Nephron progenitor cell (in vitro differentiated cells): ENCODE data around the gene NOD2.
A peak's percentile ranks its signal among the peaks of the same experiment; 100 is the strongest.

Experiments
- DNase-seq: peaks from one replicate; pipeline ENCODE4 v3.0.0; 2021
- H3K27ac Mint-ChIP-seq: 2 replicates; pipeline ENCODE4 v1.8.0; 2021; ENCODE audit warnings: mild to moderate bottlenecking, moderate library complexity, mixed read lengths
- H3K27me3 Mint-ChIP-seq: 2 replicates; pipeline ENCODE4 v1.8.0; 2021; ENCODE audit warnings: mild to moderate bottlenecking, low read depth, mixed read lengths; ENCODE audit not compliant: poor library complexity
- H3K36me3 Mint-ChIP-seq: 2 replicates; pipeline ENCODE4 v1.8.0; 2021; ENCODE audit warnings: low read depth, mixed read lengths
- H3K4me1 Mint-ChIP-seq: 2 replicates; pipeline ENCODE4 v1.8.0; 2021; ENCODE audit warnings: mixed read lengths
- H3K4me3 Mint-ChIP-seq: 2 replicates; pipeline ENCODE4 v1.8.0; 2021; ENCODE audit warnings: mild to moderate bottlenecking, moderate library complexity, mixed read lengths
- H3K9me3 Mint-ChIP-seq: 2 replicates; pipeline ENCODE4 v1.8.0; 2021; ENCODE audit warnings: mild to moderate bottlenecking, moderate library complexity, mixed read lengths
- TF ChIP-seq, protein P1 (sequence below): fragments of 200-600 bp; sonication (generic); IDR thresholded peaks from 2 replicates; pipeline ENCODE4 v1.5.0; 2021; ENCODE audit warnings: antibody characterized with exemption

NOD2 gene

DNA sequence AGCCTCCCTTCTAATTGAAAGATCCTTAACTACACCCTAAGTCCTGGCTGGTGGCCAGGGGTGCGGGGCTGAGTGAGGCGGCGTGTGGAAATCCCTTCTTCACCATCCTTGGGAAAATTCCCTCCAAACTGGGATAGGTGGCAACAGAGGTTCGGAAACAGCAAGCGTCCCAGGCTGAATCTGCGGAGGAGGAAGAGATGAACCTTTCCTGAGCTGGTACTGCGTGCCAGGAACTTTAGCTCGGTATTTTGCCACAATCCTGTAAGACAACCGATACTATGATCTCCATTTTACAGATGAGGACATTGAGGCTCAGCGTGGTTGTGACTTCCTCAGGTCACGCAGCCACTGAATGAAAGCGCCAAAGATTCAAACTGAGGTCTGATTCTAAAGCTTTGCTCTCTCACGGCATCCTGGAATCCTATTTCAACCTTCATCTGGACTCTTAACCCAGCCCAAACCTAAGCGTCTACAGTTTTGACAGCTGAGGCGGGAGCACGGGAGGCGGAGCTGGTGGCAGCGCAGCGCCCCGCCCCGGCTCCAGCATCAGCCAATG lies 47.9 kb downstream of the NOD2 start:
- Mint-ChIP-seq H3K36me3 (peaks cover 8% of the 10 kb centered on the region), H3K27me3 (peaks cover 46% of the 10 kb centered on the region), H3K4me1 (peaks cover 19% of the 10 kb centered on the region), H3K4me3 (peak overlapping the region; percentile 73), H3K9me3 (no peaks in the 10 kb centered on the region), H3K27ac (no peak overlapping the region)
- TF ChIP-seq, protein P1, sequence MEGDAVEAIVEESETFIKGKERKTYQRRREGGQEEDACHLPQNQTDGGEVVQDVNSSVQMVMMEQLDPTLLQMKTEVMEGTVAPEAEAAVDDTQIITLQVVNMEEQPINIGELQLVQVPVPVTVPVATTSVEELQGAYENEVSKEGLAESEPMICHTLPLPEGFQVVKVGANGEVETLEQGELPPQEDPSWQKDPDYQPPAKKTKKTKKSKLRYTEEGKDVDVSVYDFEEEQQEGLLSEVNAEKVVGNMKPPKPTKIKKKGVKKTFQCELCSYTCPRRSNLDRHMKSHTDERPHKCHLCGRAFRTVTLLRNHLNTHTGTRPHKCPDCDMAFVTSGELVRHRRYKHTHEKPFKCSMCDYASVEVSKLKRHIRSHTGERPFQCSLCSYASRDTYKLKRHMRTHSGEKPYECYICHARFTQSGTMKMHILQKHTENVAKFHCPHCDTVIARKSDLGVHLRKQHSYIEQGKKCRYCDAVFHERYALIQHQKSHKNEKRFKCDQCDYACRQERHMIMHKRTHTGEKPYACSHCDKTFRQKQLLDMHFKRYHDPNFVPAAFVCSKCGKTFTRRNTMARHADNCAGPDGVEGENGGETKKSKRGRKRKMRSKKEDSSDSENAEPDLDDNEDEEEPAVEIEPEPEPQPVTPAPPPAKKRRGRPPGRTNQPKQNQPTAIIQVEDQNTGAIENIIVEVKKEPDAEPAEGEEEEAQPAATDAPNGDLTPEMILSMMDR, result no peak
- DNase-seq, result no peak

DNA sequence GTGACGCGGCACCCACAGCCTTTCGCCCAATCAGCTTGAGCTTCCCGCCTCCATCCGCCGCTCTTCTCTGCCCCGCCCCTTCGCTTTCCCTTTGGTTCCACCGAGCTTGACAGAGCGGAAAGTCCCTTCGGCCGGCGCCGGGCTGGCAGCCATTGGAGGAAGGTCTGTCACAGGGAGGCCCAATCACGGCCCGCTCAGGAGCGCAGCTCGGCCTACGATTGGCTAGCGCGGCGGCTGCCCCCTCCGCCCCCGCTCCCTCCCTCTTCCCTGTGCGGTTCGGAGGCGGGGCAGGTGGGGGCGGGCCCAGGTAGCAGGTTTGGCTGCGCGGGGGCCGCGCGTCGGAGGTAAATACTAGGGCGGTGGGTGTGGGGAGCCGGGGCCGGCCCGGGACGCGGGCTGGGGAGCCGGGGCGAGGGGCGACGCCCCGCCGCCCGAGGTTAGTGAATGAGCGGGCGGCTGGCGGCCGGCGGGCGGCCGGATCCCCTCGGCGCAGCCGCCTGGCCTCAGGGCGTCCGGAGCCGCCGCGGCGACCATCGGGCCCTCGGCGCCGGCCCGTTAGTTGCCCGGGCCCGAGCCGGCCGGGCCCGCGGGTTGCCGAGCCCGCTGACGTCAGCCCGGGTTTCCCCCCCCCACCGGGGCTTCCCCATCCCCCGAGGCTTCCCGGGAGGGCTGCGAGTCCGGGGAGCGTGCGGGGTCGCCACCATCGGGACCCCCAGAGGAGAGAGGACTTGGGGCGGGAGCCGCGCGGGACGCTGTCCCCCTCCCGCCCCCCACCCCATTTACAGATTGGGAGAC lies 48.6 kb downstream of the NOD2 start, which contains the start of gene CYLD:
TSS of gene CYLD (plus strand) at position 306 of the 795 bp plus-strand sequence. CDS start 7,613 bp downstream, outside the sequence.
- peaks cover 19% of the 10 kb centered on the region for H3K4me1 Mint-ChIP-seq
- H3K27ac Mint-ChIP-seq, result no peak within 1 kb of the TSS
- H3K27me3 Mint-ChIP-seq, result peaks cover 43% of the 10 kb centered on the region
- H3K36me3 Mint-ChIP-seq, result peaks cover 8% of the 10 kb centered on the region
- H3K4me3 Mint-ChIP-seq, result peak within 1 kb of the TSS; percentile 85
- peak; percentile 98 for DNase-seq
- no peaks in the 10 kb centered on the region for H3K9me3 Mint-ChIP-seq
- TF ChIP-seq, protein P1, result no peak

DNA sequence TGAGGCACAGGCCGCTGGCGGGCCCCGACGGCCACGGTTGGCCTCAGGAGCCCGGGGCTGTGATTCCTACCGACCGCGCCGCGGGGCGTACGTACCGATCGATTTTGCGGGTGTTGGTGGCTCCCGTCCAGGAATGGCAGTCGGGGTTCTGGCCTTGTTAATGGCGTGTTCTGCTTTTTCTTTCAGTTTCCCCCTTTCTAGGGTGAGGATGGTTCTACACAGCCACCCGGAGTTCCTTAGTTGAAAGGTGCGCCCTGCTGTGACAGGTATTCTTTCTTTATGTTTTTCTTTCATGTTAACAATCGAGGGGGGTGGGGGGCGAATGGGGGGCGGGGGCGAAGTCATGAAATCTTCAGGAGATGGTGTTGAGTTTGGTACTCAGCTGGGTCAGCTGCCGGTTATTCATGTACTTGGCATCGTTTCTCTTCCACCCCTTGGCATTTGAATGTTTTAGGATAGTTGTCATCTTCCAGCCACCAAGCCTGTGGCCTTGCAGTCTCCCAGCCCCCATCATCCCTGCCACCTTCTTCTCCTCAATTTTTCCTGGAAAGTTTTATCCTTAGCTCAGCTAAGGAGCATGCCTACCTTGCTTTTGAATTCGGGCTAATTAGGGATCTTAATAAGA lies 49.3 kb downstream of the NOD2 start:
- TF ChIP-seq, protein P1, result no peak
- Mint-ChIP-seq H3K27me3 (peaks cover 36% of the 10 kb centered on the region), H3K4me3 (peak overlapping the region; percentile 85), H3K36me3 (peaks cover 8% of the 10 kb centered on the region), H3K4me1 (peaks cover 26% of the 10 kb centered on the region), H3K27ac (no peak overlapping the region), H3K9me3 (no peaks in the 10 kb centered on the region)
- peak; percentile 23 for DNase-seq

DNA sequence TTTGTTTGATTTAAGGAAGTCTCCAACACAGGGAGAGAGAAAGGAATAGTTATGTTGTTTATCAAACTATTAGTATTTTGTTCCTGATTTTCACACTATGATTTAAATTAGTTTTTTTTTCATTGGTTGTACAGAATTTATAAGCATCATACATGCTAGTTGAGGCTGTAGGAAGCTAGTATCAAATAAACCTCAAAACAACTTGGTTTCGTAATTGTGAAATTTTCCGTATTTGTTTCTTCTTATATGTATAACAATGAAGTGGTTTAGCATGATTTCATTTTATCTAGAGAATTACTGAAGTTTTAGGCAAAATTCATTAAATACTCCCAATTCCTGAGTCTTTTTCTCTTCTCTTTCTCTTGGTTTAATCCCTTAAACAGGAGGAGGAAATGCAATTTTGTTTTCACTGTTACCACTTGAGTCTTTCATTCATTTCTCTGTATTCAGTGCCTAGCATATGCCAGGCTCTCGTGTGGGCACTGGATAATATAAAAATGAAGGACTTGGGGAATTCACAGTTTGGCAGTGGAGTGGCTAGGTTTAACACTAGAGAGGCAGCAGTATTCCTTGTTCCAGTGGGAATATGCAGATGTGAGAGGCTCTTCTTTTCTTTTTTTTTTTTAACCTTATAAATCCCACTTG lies 50.3 kb downstream of the NOD2 start:
- H3K4me1 Mint-ChIP-seq, result peaks cover 30% of the 10 kb centered on the region
- TF ChIP-seq, protein P1, result no peak
- peaks cover 28% of the 10 kb centered on the region for H3K27me3 Mint-ChIP-seq
- no peak for DNase-seq
- peak overlapping the region; percentile 85 for H3K4me3 Mint-ChIP-seq
- peaks cover 8% of the 10 kb centered on the region for H3K36me3 Mint-ChIP-seq
- no peaks in the 10 kb centered on the region for H3K9me3 Mint-ChIP-seq
- H3K27ac Mint-ChIP-seq, result no peak overlapping the region

DNA sequence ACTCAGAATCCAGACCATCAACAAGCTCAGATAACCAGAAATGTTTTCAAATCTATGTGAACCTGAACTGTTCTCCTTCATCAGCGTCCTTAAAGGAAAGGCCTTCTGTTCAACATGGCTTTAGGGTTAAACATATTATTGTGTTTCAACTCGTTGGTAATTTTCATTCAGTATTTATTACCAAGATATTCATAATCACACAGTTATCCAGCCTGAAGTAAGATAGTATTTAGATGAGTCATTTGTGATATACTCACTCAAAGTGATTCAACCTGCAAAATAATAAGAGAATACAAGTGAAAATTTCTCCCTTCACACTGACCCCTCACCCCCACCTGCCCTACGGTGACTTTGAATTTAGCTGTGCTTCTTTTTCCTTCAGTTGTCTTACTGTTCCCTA lies 51.5 kb downstream of the NOD2 start:
- TF ChIP-seq, protein P1, result no peak
- H3K4me3 Mint-ChIP-seq, result no peak overlapping the region
- peaks cover 8% of the 10 kb centered on the region for H3K36me3 Mint-ChIP-seq
- H3K9me3 Mint-ChIP-seq, result no peaks in the 10 kb centered on the region
- peaks cover 23% of the 10 kb centered on the region for H3K27me3 Mint-ChIP-seq
- no peak overlapping the region for H3K27ac Mint-ChIP-seq
- H3K4me1 Mint-ChIP-seq, result peaks cover 35% of the 10 kb centered on the region
- DNase-seq, result no peak
